Right lobe of liver (tissue), 4 donors: Measurements from ENCODE around the gene BTN3A1.

Experiments
- CTCF ChIP-seq, 4 donors: fragments of 200-600 bp in 3 of 4; fragments of 450-650 bp in 1 of 4; IDR thresholded peaks; one replicate each; pipeline versions ENCODE4 v1.5.1 to v1.8.0; 2016 to 2022; ENCODE audit warnings: antibody characterized with exemption in 4 of 4, mild to moderate bottlenecking in 2 of 4
- POLR2A ChIP-seq: fragments of 450-650 bp; IDR thresholded peaks from one replicate; pipeline ENCODE4 v1.6.1; 2017; ENCODE audit warnings: antibody characterized with exemption, mild to moderate bottlenecking
- donor health status: DM: no; HTN: no; CAD: no.
- donor health status: DM: no; HTN: no; CAD: no.
- donor health status: DM: no; HTN: yes; CAD: no.

- TF ChIP-seq CTCF (IDR thresholded peaks at IDR 0.05) (no peak), POLR2A (no peak)
Observed at GRCh38 chr6:26415036-26415614, 13.1 kb downstream of the BTN3A1 start.
